Body of pancreas (tissue), 4 donors: ENCODE measurements around the gene ATE1.

Experiments used
- POLR2A ChIP-seq, 3 donors: fragments of 450-650 bp; IDR thresholded peaks; one replicate each; pipeline ENCODE4 v1.6.1; 2016; ENCODE audit warnings: antibody characterized with exemption in 3 of 3, mild to moderate bottlenecking in 2 of 3
- TF ChIP-seq, protein P1 (sequence below), 7 experiments: fragments of 450-650 bp in 4 of 7; fragments of 200-600 bp in 3 of 7; sonication (generic) in 3 of 7; IDR thresholded peaks; one replicate each; pipeline ENCODE4 v1.5.1; 2016 to 2019; ENCODE audit warnings: antibody characterized with exemption in 7 of 7

DNA sequence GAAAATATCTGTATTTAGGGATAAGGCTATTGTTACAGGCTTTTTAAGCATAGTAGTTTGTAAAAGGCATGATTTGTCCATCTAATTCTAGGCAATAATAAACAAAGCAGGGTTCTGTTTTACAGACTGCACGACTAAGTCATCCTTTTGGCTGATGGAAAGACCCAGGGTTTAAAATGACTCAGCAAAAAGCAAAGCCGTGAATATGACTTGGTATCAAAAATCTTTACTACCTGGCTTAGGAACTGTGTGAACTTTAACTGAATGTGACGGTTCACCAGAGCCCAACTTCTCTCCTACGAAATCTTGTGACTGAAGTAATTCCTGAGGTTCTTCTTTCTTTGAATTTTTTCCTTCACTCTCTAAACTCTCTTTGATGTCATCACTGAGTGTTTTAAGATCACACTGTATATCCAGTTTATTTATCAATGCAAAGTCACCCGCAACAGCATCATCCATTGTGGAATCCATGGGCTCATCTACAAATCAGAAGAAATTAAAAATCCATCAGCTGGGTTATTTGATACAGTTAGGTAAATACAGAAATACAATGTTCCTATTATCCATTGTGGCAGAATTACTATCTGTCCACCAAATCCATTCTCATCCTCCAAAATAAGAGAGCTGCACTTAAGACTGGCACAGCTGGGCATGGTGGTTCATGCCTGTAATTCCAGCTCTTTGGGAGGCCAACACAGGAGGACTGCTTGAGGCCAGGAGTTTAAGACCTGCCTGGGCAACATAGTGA lies 17.0 kb downstream of the ATE1 start:
- TF ChIP-seq POLR2A (IDR thresholded peaks at IDR 0.05): no peak
- TF ChIP-seq, protein P1, sequence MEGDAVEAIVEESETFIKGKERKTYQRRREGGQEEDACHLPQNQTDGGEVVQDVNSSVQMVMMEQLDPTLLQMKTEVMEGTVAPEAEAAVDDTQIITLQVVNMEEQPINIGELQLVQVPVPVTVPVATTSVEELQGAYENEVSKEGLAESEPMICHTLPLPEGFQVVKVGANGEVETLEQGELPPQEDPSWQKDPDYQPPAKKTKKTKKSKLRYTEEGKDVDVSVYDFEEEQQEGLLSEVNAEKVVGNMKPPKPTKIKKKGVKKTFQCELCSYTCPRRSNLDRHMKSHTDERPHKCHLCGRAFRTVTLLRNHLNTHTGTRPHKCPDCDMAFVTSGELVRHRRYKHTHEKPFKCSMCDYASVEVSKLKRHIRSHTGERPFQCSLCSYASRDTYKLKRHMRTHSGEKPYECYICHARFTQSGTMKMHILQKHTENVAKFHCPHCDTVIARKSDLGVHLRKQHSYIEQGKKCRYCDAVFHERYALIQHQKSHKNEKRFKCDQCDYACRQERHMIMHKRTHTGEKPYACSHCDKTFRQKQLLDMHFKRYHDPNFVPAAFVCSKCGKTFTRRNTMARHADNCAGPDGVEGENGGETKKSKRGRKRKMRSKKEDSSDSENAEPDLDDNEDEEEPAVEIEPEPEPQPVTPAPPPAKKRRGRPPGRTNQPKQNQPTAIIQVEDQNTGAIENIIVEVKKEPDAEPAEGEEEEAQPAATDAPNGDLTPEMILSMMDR (IDR thresholded peaks at IDR 0.05): no peak
